HCT116 (cell line): ENCODE data around the gene PROX1. TPM values are rescaled to one million over a fixed set of nuclear protein-coding genes. Genes with fewer than 3 reads are reported as not detected.

Source experiments
- ATAC-seq: fragments of 200-7000 bp; cut with Tn5 transposase; 2 replicates; pipeline ENCODE4 v1.9.1; 2020; ENCODE audit warnings: mild to moderate bottlenecking, moderate library complexity
- BruUV-seq: library from RNA; stranded (reverse); fragments of 400-500 nt; replicated peaks from 2 replicates; lab custom pipeline; 2021; lab: Mats Ljungman, UMichigan
- CTCF ChIA-PET: fragments of 300-600 bp; sonication (Branson Sonifier 250); formaldehyde crosslinking; loops from one replicate; lab custom pipeline; 2021; ENCODE audit warnings: antibody characterized with exemption; lab: Charles Lee
- POLR2A ChIA-PET: fragments of 300-600, 350-600 bp; sonication (Branson Sonifier 250); formaldehyde crosslinking; loops from one replicate; lab custom pipeline; 2021; ENCODE audit warnings: antibody characterized with exemption; lab: Charles Lee
- RAD21 ChIA-PET, 2 experiments: fragments of 300-600 bp; sonication (Branson Sonifier 250); formaldehyde crosslinking; loops; one replicate each; lab custom pipeline; 2023; ENCODE audit warnings: low total read pairs in 2 of 2; ENCODE audit not compliant: uncharacterized antibody in 2 of 2, unreplicated experiment in 2 of 2, low non-redundant PET in 1 of 2; lab: Charles Lee
- DNase-seq: peaks from one replicate; pipeline ENCODE4 v3.0.0-alpha.2; 2010; ENCODE audit warnings: low read depth, low spot score
- H2AFZ ChIP-seq: fragments of 200-600 bp; shearing (Covaris generic), sonication (generic); 2 replicates; pipeline ENCODE4 v1.6.1; 2017; ENCODE audit warnings: low read depth, mixed run types, mixed read lengths, antibody characterized with exemption, low read length; ENCODE audit not compliant: poor library complexity, severe bottlenecking
- H3K27ac ChIP-seq: 2 replicates; pipeline ENCODE4 v1.5.1; 2012; ENCODE audit warnings: low read depth, low read length
- H3K27me3 ChIP-seq: fragments of 200-600 bp; sonication (generic); 2 replicates; pipeline ENCODE4 v1.6.1; 2016; ENCODE audit warnings: mixed run types, low read length, mixed read lengths; ENCODE audit not compliant: insufficient read depth
- H3K36me3 ChIP-seq, 2 experiments: fragments of 200-500 bp in 1 of 2; fragments of 200-600 bp in 1 of 2; sonication (Bioruptor generic) in 1 of 2; sonication (generic) in 1 of 2; 2 replicates each; pipeline versions ENCODE4 v1.5.1 to v1.6.1; 2014 to 2016; ENCODE audit warnings: low read length in 2 of 2, inconsistent platforms in 1 of 2, mixed read lengths in 1 of 2, mixed run types in 1 of 2; ENCODE audit not compliant: insufficient read depth in 2 of 2, control insufficient read depth in 1 of 2
- H3K4me1 ChIP-seq, 2 experiments: fragments of 200-600 bp in 1 of 2; sonication (generic) in 1 of 2; 2 replicates each; pipeline versions ENCODE4 v1.5.1 to v1.6.1; 2012 to 2017; ENCODE audit warnings: low read length in 2 of 2, inconsistent platforms in 1 of 2, mild to moderate bottlenecking in 1 of 2, mixed read lengths in 1 of 2, mixed run types in 1 of 2, moderate library complexity in 1 of 2; ENCODE audit not compliant: insufficient read depth in 2 of 2, control insufficient read depth in 1 of 2
- H3K4me2 ChIP-seq: fragments of 200-600 bp; sonication (generic); 2 replicates; pipeline ENCODE4 v1.6.1; 2017; ENCODE audit warnings: mixed run types, low read length, mixed read lengths
- H3K4me3 ChIP-seq, 2 experiments: fragments of 200-600 bp in 1 of 2; sonication (generic) in 1 of 2; replicated peaks in 1 of 2; 2 replicates each; pipeline ENCODE4 v1.5.1; 2011 to 2016; ENCODE audit warnings: low read length in 2 of 2, control low read depth in 1 of 2, low read depth in 1 of 2, mild to moderate bottlenecking in 1 of 2, mixed read lengths in 1 of 2, mixed run types in 1 of 2
- H3K79me2 ChIP-seq: fragments of 200-600 bp; sonication (generic); 2 replicates; pipeline ENCODE4 v1.6.1; 2017; ENCODE audit warnings: mild to moderate bottlenecking, mixed run types, low read length, moderate library complexity, mixed read lengths; ENCODE audit not compliant: insufficient read depth
- H3K9ac ChIP-seq: fragments of 200-600 bp; sonication (generic); 2 replicates; pipeline ENCODE4 v1.6.1; 2016; ENCODE audit warnings: low read length, mixed read lengths
- H3K9me2 ChIP-seq: fragments of 200-600 bp; sonication (generic), shearing (Covaris generic); 2 replicates; pipeline ENCODE4 v1.6.1; 2017; ENCODE audit warnings: mixed run types, mild to moderate bottlenecking, moderate library complexity; ENCODE audit not compliant: insufficient read depth
- H3K9me3 ChIP-seq, 2 experiments: fragments of 200-500 bp in 1 of 2; fragments of 200-600 bp in 1 of 2; sonication (Bioruptor generic) in 1 of 2; sonication (generic) in 1 of 2; 2 replicates each; pipeline ENCODE4 v1.6.1; 2014 to 2017; ENCODE audit warnings: low read length in 2 of 2, mixed read lengths in 2 of 2, inconsistent platforms in 1 of 2, low read depth in 1 of 2, mild to moderate bottlenecking in 1 of 2, mixed run types in 1 of 2, moderate library complexity in 1 of 2; ENCODE audit not compliant: control insufficient read depth in 1 of 2, insufficient read depth in 1 of 2
- H4K20me1 ChIP-seq: fragments of 200-600 bp; sonication (generic), shearing (Covaris generic); 2 replicates; pipeline ENCODE4 v1.6.1; 2017; ENCODE audit warnings: mixed run types, mild to moderate bottlenecking, moderate library complexity; ENCODE audit not compliant: insufficient read depth
- CEBPB ChIP-seq: IDR thresholded peaks from 2 replicates; pipeline ENCODE4 v1.6.1; 2012; ENCODE audit warnings: low read depth
- EGR1 ChIP-seq: IDR thresholded peaks from 2 replicates; pipeline ENCODE4 v1.6.1; 2012; ENCODE audit warnings: low read depth
- ELF1 ChIP-seq: IDR thresholded peaks from 2 replicates; pipeline ENCODE4 v1.6.1; 2012; ENCODE audit warnings: low read depth, borderline replicate concordance
- EZH2phosphoT487 ChIP-seq: fragments of 200-600 bp; IDR thresholded peaks from 2 replicates; pipeline ENCODE4 v1.6.1; 2018; ENCODE audit warnings: antibody characterized with exemption, borderline replicate concordance
- JUND ChIP-seq: IDR thresholded peaks from 2 replicates; pipeline ENCODE4 v1.6.1; 2012
- SIN3A ChIP-seq: IDR thresholded peaks from 2 replicates; pipeline ENCODE4 v1.6.1; 2012; ENCODE audit warnings: low read depth
- SP1 ChIP-seq: IDR thresholded peaks from 2 replicates; pipeline ENCODE4 v1.6.1; 2012; ENCODE audit warnings: low read depth
- ZNF274 ChIP-seq: fragments of 200-500 bp; sonication (Bioruptor generic); IDR thresholded peaks from 2 replicates; pipeline ENCODE4 v1.6.1; 2014; ENCODE audit warnings: mild to moderate bottlenecking, low read depth, low read length, inconsistent platforms
- intact Hi-C: fragments of 100-400 bp; cut with micrococcal nuclease; formaldehyde crosslinking; loops from 2 replicates; pipeline ENCODE4 v1.10.0; 2022
- total RNA-seq: library from RNA; stranded (reverse); gene quantifications from one replicate; pipeline ENCODE4 v1.2.1, GENCODE V29; 2021; ENCODE audit not compliant: unreplicated experiment

Gene PROX1
- total RNA-seq, 1 experiment from 2014 or later, result 0.22 TPM

- TF ChIP-seq SIN3A (no peak), CEBPB (no peak), SP1 (no peak)
Measured at GRCh38 chr1:213966122-213966521, 21.7 kb upstream of the PROX1 start (continued).

GRCh38 chr1:213968146-213968825, 19.5 kb upstream of the PROX1 start:
- Histone ChIP-seq H3K27me3 (peaks cover 9% of the 10 kb centered on the region), H3K4me1 (no peaks in the 10 kb centered on the region), H3K9me3 (no peaks in the 10 kb centered on the region), H3K4me2 (no peak overlapping the region), H4K20me1 (no peaks in the 10 kb centered on the region), H3K27ac (no peak overlapping the region), H3K9me2 (no peaks in the 10 kb centered on the region), H3K9ac (no peak overlapping the region), H2AFZ (no peak overlapping the region), H3K36me3 (no peaks in the 10 kb centered on the region), H3K4me3 (no peak overlapping the region), H3K79me2 (no peaks in the 10 kb centered on the region)
- intact Hi-C loops, result no loop called here
- ChIA-PET CTCF (no interaction called here), POLR2A (no interaction called here), RAD21 (no interaction called here)
- no peak for DNase-seq
- BruUV-seq, result no TSS peak
- ATAC-seq, result no peak
- TF ChIP-seq JUND (no peak), EZH2phosphoT487 (no peak), ELF1 (no peak), ZNF274 (no peak), SIN3A (no peak), CEBPB (no peak)

- intact Hi-C loops, result no loop called here
Measured at GRCh38 chr1:213969958-213970555, 17.7 kb upstream of the PROX1 start.

More at GRCh38 chr1:213969958-213970555, 17.7 kb upstream of the PROX1 start:
- ChIA-PET RAD21 (no interaction called here), POLR2A (no interaction called here), CTCF (no interaction called here)
- no peak overlapping the region for H3K27ac ChIP-seq
- H3K4me2 ChIP-seq, result no peak overlapping the region
- ATAC-seq, result no peak
- no peaks in the 10 kb centered on the region for H3K79me2 ChIP-seq
- no peaks in the 10 kb centered on the region for H3K9me3 ChIP-seq
- peaks cover 9% of the 10 kb centered on the region for H3K27me3 ChIP-seq
- no peak overlapping the region for H3K4me3 ChIP-seq
- no peaks in the 10 kb centered on the region for H3K36me3 ChIP-seq
- no TSS peak for BruUV-seq
- no peaks in the 10 kb centered on the region for H3K4me1 ChIP-seq
- no peak overlapping the region for H3K9ac ChIP-seq
- H4K20me1 ChIP-seq, result no peaks in the 10 kb centered on the region
- no peaks in the 10 kb centered on the region for H3K9me2 ChIP-seq
- H2AFZ ChIP-seq, result no peak overlapping the region
- no peak for DNase-seq
- TF ChIP-seq EGR1 (no peak), SP1 (no peak)
